ENCODE measurements around the gene SLC30A7. TPM values are rescaled to one million over a fixed set of nuclear protein-coding genes. Genes with fewer than 3 reads are reported as not detected.
"Not testable (repeated sequence)": the region's sequence is repeated elsewhere in the genome, so short reads cannot be mapped to it uniquely, and the experiment has no call there.

SLC30A7 gene, protein sequence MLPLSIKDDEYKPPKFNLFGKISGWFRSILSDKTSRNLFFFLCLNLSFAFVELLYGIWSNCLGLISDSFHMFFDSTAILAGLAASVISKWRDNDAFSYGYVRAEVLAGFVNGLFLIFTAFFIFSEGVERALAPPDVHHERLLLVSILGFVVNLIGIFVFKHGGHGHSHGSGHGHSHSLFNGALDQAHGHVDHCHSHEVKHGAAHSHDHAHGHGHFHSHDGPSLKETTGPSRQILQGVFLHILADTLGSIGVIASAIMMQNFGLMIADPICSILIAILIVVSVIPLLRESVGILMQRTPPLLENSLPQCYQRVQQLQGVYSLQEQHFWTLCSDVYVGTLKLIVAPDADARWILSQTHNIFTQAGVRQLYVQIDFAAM
- 10 to 100 TPM; 28.8 to 30.0 TPM for total RNA-seq

DNA sequence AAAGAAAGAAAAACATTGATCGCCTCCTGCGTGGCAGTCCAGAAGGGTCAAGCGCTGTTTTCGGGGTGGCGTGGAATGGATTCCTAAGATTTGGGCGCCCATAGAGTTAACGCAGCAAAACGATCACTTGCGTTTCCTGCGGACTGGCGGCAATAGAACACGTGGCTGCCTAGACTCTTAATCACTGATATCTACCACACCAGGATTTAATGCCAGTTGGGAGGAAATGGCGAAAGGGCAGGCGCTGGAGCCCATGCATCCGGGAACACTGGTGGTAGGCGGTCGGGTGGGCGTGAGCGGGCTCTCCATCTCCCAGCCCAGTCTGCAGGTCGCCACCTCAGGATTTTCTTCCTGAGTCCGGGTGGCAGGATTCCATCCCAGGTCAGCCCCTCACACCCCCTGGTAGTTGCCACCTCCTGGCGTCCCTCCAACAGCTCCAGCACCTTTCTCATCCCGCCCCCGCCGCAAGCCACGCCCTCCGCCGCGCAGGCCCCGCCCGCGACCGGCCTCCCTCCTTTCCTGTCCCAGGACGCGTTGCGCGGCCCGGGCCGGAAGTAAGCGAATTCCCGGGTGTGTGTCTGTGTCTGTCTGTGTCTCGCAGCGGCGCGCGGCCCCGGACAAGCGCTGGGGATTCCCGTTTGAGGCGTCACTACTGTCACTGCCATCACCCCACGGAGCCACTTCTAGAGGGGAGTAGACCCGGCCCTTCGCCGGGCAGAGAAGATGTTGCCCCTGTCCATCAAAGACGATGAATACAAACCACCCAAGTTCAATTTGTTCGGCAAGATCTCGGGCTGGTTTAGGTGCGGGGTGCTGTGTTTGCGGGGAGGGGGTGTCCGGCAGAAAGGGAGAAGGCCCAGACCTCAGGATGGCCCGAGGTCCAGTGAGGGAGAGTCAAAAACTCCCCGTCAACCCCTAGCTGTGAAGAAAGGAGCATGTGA is at the start of gene SLC30A7:
TSS of gene SLC30A7 (plus strand) at position 551 of the 941 bp plus-strand sequence. CDS start at position 724, 173 bp downstream.
- Mint-ChIP-seq H3K27me3 (ENCODE audit: low read depth) (no peaks in the 10 kb centered on the region), H3K9me3 (ENCODE audit: insufficient read depth) (peaks cover 10% of the 10 kb centered on the region), H3K4me1 (ENCODE audit: low read depth) (peaks cover 44% of the 10 kb centered on the region), H3K36me3 (ENCODE audit: low read depth) (peaks cover 38% of the 10 kb centered on the region), H3K27ac (peak within 1 kb of the TSS; percentile 97), H3K4me3 (peak within 1 kb of the TSS; percentile 99)
- ATAC-seq (peak; percentile 80), DNase-seq (peak; percentile 94)
- ChIA-PET CTCF (interaction anchor here (0.5 to 2.6 kb wide), 8 partner anchors 22 to 437 kb away, joined by 3 to 9 read pairs (median 5); no protein-coding TSS in a partner anchor), POLR2A (interaction anchor here (0.6 to 1.7 kb wide), 6 partner anchors 13 to 414 kb away, joined by 3 to 8 read pairs (median 4); no protein-coding TSS in a partner anchor)

DNA sequence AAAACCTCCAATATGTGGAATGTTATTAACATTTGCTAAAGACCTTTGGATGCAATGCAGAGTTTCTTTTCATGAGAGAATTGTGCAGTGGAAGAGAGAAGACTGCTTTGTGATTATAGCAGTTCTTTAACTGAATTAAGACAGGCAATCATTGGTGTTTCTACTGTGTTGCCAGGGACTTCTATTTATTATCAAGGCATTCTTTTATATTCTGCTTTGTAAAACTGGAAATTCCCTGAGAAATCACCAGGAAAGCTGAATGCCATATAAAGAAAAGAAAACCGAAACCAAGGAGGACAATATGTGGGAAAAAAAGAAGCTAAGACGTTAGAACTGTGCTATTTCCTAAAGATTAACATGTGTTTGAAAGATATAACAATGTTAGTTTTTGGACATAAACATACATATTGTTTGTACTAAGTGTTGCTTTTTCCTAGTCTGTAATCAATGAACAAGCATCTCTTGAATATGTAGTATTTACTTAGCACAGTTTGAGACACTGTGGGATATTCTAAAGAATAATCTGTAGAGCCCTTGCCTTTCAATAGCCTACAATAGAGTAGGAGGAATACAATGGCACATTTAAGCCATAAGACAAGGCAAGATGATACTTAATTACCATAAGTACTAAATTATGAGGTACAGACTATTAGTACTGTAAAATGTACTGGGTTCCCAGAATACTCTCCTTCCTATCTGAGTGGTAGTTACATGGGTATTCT is 48.4 kb upstream of the SLC30A7 start:
- ChIA-PET POLR2A (no interaction called here), CTCF (interaction anchor here (1.0 to 1.4 kb wide), 4 partner anchors 13 to 659 kb away, joined by 3 read pairs; no protein-coding TSS in a partner anchor)
- Mint-ChIP-seq H3K27me3 (ENCODE audit: low read depth) (peaks cover 36% of the 10 kb centered on the region), H3K4me1 (ENCODE audit: low read depth) (no peaks in the 10 kb centered on the region), H3K9me3 (ENCODE audit: insufficient read depth) (no peaks in the 10 kb centered on the region), H3K4me3 (no peak overlapping the region), H3K27ac (no peak overlapping the region), H3K36me3 (ENCODE audit: low read depth) (no peaks in the 10 kb centered on the region)
- DNase-seq: no peak
- no peak for ATAC-seq

DNA sequence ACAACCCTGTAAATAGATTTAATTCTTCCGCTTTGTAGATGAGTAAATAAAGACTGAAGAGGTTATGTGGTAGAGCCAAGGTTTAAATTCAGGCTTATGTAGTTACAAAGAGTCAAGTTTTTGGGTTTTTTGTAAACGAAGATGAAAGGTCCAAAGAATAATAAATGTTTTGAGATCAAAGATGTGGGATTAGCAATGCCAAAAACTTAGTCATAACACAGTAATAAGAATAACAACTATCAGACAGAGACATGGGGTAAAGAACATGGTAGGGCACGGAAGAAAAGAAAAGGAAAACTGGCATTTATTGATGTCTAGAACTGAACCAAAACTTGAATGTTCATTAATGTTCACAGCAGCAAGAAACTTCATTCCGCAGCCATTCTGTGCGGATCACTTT is 44.2 kb upstream of the SLC30A7 start:
- POLR2A ChIA-PET: no interaction called here

DNA sequence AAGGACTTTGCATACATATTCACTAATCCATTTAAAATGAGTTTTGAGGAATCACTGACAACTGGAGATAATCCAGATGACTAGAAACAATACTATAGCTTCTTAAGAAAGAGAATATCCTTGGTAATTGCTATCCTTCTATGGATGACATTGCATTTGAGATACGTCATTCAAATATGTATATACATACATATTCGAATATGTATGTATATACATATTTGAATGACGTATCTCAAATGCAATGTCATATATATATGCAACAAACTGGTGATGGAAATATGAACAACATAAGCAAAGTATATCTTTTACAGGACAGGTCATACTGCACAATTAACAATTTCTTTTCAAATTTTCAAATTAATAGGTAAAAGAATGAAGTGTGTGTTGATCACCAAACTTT is 42.9 kb upstream of the SLC30A7 start:
- no peaks in the 10 kb centered on the region for H3K36me3 Mint-ChIP-seq (ENCODE audit: low read depth)
- peaks cover 25% of the 10 kb centered on the region for H3K27me3 Mint-ChIP-seq (ENCODE audit: low read depth)
- POLR2A ChIA-PET: no interaction called here
- no peak for DNase-seq
- H3K4me1 Mint-ChIP-seq (ENCODE audit: low read depth): no peaks in the 10 kb centered on the region
- ATAC-seq: no peak
- no peak overlapping the region for H3K27ac Mint-ChIP-seq
- no peaks in the 10 kb centered on the region for H3K9me3 Mint-ChIP-seq (ENCODE audit: insufficient read depth)
- H3K4me3 Mint-ChIP-seq: no peak overlapping the region
- CTCF ChIA-PET: no interaction called here

More for the DNA sequence above, 44.2 kb upstream of the SLC30A7 start:
- H3K27me3 Mint-ChIP-seq (ENCODE audit: low read depth): peaks cover 25% of the 10 kb centered on the region
- no peaks in the 10 kb centered on the region for H3K9me3 Mint-ChIP-seq (ENCODE audit: insufficient read depth)
- ATAC-seq (no peak), DNase-seq (no peak)
- H3K4me1 Mint-ChIP-seq (ENCODE audit: low read depth): no peaks in the 10 kb centered on the region
- H3K27ac Mint-ChIP-seq: no peak overlapping the region
- CTCF ChIA-PET: no interaction called here
- H3K36me3 Mint-ChIP-seq (ENCODE audit: low read depth): no peaks in the 10 kb centered on the region
- no peak overlapping the region for H3K4me3 Mint-ChIP-seq

DNA sequence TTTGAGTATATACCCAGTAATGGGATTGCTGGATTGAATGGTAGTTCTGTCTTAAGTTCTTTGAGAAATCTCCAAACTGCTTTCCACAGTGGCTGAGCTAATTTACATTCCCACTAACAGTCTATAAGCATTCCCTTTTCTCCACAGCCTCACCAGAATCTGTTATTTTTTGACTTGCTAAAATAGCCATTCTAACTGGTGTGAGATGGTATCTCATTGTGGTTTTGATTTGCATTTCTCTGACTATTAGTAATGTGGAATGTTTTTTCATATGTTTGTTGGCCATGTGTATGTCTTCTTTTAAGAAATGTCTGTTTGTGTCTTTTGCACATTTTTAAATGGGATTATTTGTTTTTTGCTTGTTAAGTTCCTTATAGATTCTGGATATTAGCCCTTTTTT is 40.8 kb upstream of the SLC30A7 start:
- DNase-seq; H3K4me3 Mint-ChIP-seq; H3K4me1 Mint-ChIP-seq (ENCODE audit: low read depth); H3K36me3 Mint-ChIP-seq (ENCODE audit: low read depth); H3K27ac Mint-ChIP-seq; H3K9me3 Mint-ChIP-seq (ENCODE audit: insufficient read depth); POLR2A ChIA-PET; ATAC-seq: not testable (repeated sequence)
- peaks cover 13% of the 10 kb centered on the region for H3K27me3 Mint-ChIP-seq (ENCODE audit: low read depth)
- CTCF ChIA-PET: interaction anchor here (0.8 kb wide), 1 partner anchor 14 kb away, joined by 3 read pairs; no protein-coding TSS in a partner anchor

DNA sequence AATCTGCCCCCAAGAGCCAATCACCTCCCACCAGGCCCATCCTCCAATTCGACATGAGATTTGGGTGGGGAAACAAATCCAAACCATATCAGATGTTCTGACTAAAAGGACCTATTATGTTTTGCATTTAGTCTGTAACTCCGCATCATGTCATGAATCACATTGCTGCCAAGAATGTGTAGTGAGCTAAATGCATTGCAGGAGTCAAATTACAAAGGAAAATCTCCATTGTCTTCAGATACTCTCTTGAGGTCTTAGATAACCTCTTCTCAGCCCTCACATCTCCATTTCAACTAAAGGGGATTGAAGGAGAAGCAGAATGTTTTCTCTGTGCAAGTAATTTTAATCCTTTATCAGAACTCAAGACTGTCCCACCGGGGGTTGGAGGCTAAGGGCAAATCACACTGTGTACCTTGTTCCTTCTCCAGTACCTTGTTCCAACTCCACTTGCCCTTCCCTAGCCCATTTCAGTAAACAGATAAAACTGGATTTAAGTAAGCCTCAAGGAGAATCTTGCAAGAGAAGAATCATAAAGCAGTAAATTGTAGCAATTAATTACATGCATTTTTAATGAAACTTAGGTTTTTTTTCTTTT is 35.4 kb upstream of the SLC30A7 start:
- no peak overlapping the region for H3K4me3 Mint-ChIP-seq

DNA sequence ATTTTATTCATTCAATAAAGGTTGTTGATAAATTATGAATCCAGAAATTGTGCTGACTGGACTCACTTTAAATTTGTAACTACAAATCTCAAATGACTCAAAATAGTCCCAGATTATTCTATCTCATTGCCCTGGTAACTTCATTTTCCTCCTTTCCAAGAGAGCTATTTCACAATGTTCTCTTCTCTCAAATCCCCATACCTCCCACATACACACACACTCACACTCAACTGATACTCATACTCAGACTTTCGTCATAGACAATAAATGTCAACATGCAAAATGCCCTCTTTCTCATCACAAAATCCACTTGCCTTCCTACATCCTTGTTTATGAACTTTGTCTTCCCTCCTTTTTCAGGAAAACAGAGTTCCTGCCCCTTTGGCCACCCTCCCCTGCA is 34.5 kb upstream of the SLC30A7 start:
- Mint-ChIP-seq H3K4me3 (no peak overlapping the region), H3K4me1 (ENCODE audit: low read depth) (no peaks in the 10 kb centered on the region), H3K36me3 (ENCODE audit: low read depth) (no peaks in the 10 kb centered on the region), H3K9me3 (ENCODE audit: insufficient read depth) (no peaks in the 10 kb centered on the region), H3K27ac (no peak overlapping the region), H3K27me3 (ENCODE audit: low read depth) (peaks cover 2% of the 10 kb centered on the region)
- ChIA-PET POLR2A (no interaction called here), CTCF (no interaction called here)
- ATAC-seq (no peak), DNase-seq (no peak)

More for the DNA sequence above, 35.4 kb upstream of the SLC30A7 start:
- H3K27ac Mint-ChIP-seq: no peak overlapping the region
- no peaks in the 10 kb centered on the region for H3K4me1 Mint-ChIP-seq (ENCODE audit: low read depth)
- ChIA-PET CTCF (no interaction called here), POLR2A (no interaction called here)
- DNase-seq (no peak), ATAC-seq (no peak)
- H3K36me3 Mint-ChIP-seq (ENCODE audit: low read depth): no peaks in the 10 kb centered on the region
- H3K9me3 Mint-ChIP-seq (ENCODE audit: insufficient read depth): no peaks in the 10 kb centered on the region
- H3K27me3 Mint-ChIP-seq (ENCODE audit: low read depth): peaks cover 2% of the 10 kb centered on the region

DNA sequence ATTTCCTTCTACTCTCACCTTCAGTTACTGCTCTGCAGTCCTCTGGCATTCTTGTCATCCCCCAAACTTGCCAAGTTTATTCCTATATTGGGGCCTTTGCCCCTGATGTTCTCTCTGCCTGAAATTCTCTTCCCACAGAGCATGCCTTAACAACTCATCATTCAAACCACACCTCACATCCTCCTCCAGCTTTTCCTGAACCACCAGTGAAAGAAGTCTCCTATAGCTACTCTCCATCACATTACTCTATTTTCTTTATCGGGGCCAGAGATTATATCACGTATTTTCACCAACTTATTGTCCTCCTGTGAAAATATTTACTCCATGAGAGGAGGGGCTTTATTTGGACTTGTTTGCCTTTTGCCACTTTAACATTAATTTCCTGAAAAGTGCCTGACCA is 33.3 kb upstream of the SLC30A7 start:
- Mint-ChIP-seq H3K27me3 (ENCODE audit: low read depth) (peaks cover 2% of the 10 kb centered on the region), H3K9me3 (ENCODE audit: insufficient read depth) (no peaks in the 10 kb centered on the region), H3K4me1 (ENCODE audit: low read depth) (no peaks in the 10 kb centered on the region), H3K27ac (no peak overlapping the region), H3K4me3 (no peak overlapping the region), H3K36me3 (ENCODE audit: low read depth) (no peaks in the 10 kb centered on the region)
- DNase-seq: no peak
- POLR2A ChIA-PET: interaction anchor here (0.6 kb wide), 1 partner anchor 575 kb away, joined by 3 read pairs; no protein-coding TSS in a partner anchor
- no peak for ATAC-seq
- CTCF ChIA-PET: interaction anchor here (1.5 to 10.4 kb wide), 2 partner anchors 113 to 403 kb away, joined by 3 to 227 read pairs; no protein-coding TSS in a partner anchor

DNA sequence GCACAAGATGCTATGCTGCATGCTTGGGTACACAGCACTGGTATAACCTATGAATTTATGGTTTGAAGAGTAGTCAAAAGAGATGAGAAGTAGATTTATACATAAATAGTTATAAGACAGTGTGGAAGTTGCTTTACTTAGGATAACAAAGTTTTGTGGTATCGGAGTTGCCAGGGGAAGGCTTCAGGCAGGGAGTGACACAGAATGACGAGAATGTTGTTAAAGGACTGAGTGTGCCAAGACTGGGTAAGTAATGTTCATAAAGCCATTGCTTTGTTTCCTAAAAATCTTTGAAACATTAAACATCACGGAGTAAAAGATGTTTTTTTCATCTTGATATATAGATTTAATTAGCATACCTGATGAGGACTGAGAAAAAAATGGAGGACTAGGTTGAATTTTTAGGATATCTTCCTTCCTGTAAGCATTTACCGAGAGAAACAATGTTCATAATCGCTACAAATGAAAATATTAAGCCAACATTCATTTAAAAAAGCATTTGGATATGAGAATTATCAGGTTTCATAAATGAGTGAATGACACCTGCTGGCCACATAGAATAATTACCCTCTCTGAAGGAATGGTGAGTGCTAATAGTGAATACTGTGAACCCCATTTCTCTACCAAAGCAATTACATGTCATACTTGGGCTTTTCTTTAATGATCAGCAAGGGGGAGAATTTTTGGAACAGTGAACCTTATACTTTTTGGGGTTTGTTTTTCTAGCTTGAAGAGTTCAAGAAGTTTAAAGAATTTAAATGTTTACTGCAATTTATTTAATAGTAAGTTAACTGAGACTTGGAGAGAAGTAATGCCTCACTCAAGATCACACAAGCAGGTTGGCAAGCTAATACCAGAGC is 29.6 kb upstream of the SLC30A7 start:
- CTCF ChIA-PET: interaction anchor here (0.6 to 10.4 kb wide), 11 partner anchors 18 to 407 kb away, joined by 3 to 227 read pairs (median 4); partner anchors contain the start of gene VCAM1
- no peak for DNase-seq

DNA sequence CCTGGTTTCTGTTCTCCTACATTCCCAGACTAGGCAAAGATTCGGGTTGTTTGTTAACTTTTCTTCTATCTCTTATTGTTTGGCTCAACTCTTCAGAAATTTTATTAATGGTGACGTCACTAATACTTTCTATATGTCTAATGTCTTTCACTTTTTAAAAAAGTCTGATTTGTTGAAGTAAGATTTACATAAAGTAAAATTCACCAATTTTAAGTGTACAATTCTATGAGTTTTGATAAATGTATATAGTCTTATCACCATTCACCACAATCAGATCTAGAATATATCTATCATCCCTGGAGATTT is 29.0 kb upstream of the SLC30A7 start:
- Mint-ChIP-seq H3K9me3 (ENCODE audit: insufficient read depth) (no peaks in the 10 kb centered on the region), H3K27ac (no peak overlapping the region), H3K4me3 (no peak overlapping the region), H3K4me1 (ENCODE audit: low read depth) (no peaks in the 10 kb centered on the region), H3K36me3 (ENCODE audit: low read depth) (no peaks in the 10 kb centered on the region), H3K27me3 (ENCODE audit: low read depth) (no peaks in the 10 kb centered on the region)
- ATAC-seq (no peak), DNase-seq (no peak)
- POLR2A ChIA-PET: no interaction called here
- CTCF ChIA-PET: interaction anchor here (0.6 to 10.4 kb wide), 11 partner anchors 18 to 407 kb away, joined by 3 to 227 read pairs (median 4); partner anchors contain the start of gene VCAM1

More for the DNA sequence above, 29.6 kb upstream of the SLC30A7 start:
- Mint-ChIP-seq H3K27ac (no peak overlapping the region), H3K36me3 (ENCODE audit: low read depth) (no peaks in the 10 kb centered on the region), H3K4me3 (no peak overlapping the region), H3K9me3 (ENCODE audit: insufficient read depth) (no peaks in the 10 kb centered on the region), H3K27me3 (ENCODE audit: low read depth) (no peaks in the 10 kb centered on the region), H3K4me1 (ENCODE audit: low read depth) (no peaks in the 10 kb centered on the region)
- ATAC-seq: peak; percentile 49
- POLR2A ChIA-PET: no interaction called here
